LNCAP (cell line): ENCODE results near the gene CCDC174.
A peak's percentile ranks its signal among the peaks of the same experiment; 100 is the strongest.

Source experiments
- TF ChIP-seq, protein P1 (sequence below): fragments of 450-650 bp; IDR thresholded peaks from 2 replicates; pipeline ENCODE4 v1.5.1; 2017; ENCODE audit warnings: mild to moderate bottlenecking

The CCDC174 gene

DNA sequence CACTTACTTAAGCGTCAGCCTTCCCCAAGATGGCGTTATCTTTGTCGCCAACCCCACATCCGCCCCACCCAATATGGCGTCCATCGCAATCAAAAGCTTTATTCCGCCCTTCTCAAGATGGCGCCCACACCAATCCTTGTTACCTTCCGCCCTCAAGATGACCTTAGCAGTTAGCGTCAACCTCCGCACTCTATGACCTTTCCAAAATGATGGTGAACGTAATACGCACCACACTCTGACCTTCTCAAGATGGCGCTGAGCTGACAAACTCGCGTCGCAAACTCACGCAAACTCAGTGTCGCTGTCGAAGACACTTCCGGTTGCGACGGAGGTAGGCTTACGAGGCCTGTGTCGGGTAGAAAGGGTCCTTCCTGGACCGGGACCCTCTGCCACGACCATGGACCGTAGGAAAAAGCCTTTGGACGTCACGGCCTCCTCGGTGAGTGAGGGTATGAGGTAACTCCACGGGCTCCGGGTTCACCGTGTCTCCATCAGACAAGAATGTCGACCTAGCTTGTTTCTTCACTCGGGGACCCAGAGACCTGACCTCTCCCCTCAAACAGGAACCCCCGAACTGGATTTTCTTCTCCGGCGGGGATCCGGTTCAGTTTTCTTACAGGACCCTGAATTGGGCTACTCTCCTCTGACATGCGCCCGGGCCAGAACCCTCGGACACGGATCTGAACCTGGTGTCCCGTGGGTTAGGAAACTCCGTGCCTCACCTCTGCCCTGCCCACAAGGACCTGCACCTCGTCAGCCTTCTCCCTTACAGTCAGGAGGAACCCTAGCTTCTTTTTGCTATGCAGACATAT, at the start of gene CCDC174:
Gene CCDC174 (plus strand): TSS at position 323 of the 812 bp plus-strand sequence. CDS start 75 bp downstream, at position 398.
- TF ChIP-seq, protein P1, sequence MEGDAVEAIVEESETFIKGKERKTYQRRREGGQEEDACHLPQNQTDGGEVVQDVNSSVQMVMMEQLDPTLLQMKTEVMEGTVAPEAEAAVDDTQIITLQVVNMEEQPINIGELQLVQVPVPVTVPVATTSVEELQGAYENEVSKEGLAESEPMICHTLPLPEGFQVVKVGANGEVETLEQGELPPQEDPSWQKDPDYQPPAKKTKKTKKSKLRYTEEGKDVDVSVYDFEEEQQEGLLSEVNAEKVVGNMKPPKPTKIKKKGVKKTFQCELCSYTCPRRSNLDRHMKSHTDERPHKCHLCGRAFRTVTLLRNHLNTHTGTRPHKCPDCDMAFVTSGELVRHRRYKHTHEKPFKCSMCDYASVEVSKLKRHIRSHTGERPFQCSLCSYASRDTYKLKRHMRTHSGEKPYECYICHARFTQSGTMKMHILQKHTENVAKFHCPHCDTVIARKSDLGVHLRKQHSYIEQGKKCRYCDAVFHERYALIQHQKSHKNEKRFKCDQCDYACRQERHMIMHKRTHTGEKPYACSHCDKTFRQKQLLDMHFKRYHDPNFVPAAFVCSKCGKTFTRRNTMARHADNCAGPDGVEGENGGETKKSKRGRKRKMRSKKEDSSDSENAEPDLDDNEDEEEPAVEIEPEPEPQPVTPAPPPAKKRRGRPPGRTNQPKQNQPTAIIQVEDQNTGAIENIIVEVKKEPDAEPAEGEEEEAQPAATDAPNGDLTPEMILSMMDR = no peak

DNA sequence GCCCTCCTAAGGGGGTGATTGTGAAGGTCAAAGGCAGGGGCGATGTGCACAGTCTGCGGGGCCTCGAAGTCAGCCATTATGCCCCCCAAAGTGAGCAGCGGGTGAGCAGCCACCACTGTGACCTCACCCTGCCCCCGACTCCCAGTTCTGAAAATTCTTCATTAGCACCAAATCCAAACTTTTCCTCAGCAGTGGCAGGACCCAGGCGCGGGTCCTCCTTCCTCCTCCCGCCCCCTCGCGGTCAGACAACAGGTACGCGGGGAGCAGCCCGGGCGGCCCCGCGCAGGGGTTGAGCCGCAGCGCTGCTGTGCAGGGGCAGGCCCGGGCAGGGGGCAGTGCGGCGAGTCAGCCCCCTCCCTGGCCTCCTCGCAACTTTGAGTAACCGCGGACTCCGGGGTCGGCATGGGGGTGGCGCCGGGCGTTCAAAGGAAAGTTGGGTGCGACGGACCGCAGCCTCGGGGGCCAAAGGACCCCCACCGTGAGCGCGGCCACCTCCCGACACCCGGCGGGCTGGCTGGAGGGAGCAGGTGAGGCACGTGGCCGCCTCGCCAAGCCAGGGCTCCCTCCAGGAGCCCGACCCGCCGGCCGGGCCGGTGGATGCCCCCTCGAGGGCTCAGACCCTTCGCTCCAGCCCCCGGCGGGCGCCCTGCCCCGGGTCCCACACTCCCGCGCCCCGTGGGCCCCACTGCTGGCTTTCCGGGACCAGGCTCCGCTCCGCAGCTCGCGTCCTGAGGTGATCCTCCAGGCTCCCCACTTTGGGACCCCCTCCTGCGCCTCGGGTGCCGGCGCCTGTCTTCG, 49.4 kb upstream of the CCDC174 start:
- TF ChIP-seq, protein P1 = peak; percentile 45

DNA sequence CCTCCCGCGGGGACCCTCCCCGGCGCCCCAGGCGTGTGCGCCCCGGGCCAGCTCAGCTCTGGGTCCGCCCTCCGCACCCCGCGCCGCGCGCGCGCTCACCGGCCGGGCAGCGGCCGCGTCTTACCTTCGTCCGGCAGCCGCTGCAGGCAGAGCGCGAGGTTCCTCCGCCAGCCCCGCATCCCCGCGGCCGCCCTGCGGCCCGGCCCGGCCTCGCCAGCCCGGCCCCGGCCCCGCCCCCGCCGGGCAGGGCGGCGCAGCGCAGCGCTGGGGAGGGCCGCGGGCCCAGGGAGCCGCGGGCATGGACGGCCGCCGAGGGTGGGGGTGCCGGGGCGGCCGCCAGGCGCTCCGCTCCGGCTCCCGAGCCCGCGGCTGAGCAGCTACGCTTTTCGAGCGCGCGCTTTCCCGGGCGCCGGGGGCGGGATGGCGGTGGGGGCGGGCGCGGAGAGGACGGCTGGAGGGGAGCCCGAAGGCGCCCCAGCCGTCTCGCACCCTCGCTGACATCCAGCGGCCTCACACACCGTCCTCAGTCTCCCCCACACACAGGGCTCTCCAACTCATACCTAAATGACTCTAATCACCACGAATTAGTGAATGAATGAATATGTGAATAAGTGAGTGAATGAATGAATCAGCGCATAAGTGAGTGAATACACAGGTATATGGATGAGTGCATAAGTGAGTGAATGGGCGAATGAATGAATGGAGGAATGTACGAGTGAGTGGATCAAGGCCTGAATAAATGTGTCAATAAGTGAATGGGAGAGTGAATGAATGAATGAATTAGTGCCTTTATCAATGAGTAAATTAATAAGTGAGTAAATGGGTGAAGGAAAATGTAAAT, 48.5 kb upstream of the CCDC174 start:
- TF ChIP-seq, protein P1 = no peak

DNA sequence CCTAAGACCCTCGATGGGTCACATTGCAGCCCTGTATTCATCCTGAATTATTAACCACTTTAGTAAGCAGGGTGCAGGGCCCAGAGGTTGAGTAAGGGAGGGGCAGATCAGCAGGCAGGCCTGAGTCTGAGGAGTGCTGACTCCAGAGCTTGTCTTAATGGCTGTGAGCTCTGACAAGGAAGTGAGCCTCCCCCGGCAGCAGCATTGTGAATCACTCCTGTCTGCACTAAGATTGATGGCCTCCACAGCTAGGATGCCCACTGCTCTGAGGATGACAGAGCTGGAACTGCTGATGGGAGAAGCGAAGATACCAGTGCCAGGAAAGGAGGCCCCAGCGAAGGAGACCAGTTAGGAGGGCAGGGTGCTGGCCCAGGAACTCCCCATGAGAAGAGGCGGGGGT, 46.5 kb upstream of the CCDC174 start:
- TF ChIP-seq, protein P1 = no peak

DNA sequence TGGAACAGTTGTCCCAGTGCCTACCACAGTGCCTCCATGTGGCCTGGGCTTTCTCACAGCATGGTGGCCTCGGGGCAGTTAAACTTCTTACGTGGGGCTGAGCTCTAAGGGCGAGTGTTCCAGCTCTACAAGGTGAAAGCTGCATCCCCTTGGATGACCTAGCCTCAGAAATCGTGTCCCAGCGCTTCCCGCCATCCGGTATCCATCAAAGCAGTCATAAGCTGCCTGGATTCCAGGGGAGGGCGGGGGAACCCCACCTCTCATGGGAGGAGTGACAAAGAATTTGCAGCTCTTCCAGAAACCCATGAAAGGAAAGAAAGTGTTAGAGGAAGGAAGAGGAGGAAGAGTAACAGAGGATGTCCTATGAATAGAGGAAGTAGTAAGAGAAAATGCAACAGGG, 45.8 kb upstream of the CCDC174 start:
- TF ChIP-seq, protein P1 = no peak

DNA sequence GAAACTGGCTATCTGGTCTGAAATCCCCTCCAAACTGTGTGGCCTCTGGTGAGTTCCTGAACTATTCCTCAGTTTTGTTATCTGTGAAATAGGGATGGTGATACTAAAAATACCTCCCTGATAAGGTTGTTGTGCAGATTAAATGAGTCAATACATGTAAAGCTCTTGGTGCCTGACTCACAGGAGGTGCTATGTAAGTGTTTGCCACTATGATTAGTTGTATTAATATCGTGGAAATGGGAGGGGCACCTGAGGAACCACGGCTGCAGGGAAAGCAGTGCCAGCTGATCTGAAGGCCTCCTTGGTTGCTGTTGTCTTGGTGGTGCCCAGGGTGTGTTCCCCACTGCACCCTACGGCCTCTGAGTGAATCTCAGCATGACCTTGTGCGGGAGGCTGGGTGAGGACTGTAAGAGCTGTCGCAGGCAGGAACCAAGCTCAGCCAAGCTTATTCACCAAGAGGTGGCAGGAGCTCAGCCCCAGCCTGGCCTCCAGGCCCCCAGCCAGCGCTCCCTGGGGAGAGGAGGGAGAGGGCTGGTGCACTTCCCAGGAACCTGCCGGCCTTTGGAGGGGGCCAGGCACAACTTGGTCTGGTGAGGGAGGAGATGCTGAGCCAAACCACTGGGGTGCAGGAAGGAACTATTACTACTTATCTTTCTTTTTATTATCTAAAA, 44.8 kb upstream of the CCDC174 start:
- TF ChIP-seq, protein P1 = no peak

DNA sequence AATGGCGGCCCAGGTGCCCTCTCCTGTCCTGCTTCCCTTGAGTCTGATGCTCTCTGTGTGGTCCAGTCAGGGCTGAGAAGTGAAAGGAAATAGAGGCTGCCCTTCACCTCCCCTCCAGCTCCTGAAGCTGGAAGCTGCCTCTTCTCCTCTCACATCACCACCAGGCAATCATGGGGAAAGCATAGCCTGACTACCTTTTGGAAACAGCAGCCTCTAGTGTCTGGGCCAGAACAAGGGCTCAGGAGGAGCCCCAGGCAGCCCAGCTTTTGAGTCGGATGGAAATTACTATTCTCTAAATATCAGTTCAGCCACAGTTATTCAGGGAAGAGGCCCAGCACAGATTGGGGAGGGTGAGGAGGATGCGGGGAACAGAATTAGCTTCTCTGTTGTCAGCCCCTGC, 43.3 kb upstream of the CCDC174 start:
- TF ChIP-seq, protein P1 = no peak
